NCI-H524 treated with DMSO at 0.1 percent for 48 hours (cell line): ENCODE results near the gene YARS1.

Experiments used
- DNase-seq: peaks from one replicate; lab custom pipeline; 2025; lab: John Stamatoyannopoulos, UW

The YARS1 gene

DNA sequence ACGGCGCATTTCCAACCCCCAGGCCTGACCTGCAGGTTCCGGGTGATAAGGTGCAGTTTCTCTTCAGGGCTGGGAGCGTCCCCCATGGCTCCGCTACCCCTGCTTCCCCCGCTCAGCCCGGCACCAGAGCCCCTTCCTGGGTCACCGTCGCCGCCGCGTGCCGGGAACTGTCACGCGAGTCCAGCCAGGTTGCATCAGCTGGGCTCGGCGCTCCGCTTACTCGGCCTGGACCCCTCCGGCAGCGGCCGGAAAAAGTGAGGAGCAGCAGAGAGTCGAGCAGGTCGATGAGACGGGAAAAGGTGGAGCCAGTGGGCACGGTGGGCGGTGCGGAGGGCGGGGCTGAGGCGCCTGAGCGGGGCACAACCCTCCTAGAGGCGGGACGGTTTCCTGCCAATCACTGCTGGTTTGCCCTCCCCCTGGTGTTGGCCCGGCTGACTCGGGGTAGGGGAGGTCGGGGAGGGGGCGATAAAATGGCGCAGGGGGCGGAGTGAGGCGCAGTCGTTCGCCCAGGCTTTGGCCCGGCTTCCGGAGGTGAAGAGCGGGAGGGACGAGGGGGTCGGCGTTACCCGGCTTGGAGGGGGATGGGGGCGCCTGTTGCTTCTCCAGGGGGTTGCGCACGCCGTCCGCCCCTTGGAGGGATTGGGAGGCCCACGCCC lies at the start of gene YARS1, which contains the start of gene S100PBP:
Gene YARS1 (minus strand): TSS at position 200 of the 656 bp plus-strand sequence. CDS start 114 bp downstream, at position 86.
Gene S100PBP (plus strand): TSS at position 495 of the 656 bp plus-strand sequence. CDS start 8,447 bp downstream, outside the sequence.
- peak; percentile 90 for DNase-seq

DNA sequence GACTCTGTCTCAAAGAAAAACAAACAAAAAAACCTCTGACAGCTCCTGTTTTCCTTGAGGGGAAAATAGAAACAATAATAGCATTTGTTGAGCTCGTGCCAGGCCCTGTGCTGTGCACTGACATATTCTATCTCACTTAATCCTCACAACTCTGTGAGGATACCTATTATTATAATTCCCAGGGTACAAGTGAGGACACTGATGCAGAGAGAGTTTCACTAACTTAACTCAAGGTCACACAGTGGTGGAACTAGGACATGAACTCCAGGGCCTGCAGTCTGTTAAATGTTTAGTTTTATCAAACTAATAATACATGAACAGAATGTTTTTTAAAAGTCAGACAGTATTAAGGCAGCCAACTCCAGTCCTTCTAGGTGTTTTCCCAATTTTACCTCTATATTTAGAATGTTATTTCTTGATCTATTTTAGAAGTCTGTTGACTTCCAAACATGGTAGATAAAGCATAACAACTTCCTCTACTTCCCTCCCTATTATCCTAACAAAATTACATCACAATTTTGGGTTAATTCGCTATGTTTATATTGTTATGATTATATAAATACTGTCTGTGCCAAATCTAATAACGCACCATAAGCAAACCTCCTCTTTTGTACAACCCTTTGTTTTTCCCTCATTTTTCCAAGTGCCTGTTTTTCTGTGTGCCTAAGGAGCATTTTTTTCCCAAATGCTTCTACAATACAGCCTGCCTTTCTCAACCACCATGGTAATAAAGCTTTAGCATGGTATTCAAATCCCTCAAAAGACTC lies 48.7 kb upstream of the YARS1 start:
- no peak for DNase-seq

DNA sequence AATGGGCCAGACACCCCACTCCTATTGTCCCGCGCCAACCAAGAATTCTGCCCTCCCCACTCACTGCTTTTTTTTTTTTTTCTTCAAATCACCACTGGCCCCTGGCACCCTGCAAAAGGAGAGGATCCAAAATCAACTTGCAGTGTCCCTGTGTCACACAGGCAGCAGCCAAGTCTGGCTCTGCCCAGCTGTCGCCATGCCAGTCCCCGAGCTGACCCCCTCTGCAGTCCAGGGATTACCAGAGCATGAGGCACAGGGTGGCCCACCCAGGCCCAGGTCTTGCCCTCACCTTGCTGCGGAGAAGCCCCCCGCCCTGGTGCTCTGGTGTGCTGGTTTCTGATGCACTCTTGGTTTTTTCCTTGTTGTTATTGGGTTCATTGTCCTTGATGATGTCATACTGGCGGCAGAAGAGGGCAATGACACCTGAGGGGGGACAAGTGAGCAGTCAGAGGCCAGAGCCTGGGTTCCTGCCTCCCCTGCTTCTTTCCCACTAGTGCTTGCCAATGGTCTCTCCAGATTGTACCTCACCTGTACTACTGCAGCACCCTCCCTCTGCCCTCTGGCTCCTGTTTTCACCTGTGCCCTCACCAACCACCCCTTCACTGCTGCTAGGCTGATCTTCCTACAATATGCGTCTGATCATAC lies 47.3 kb upstream of the YARS1 start:
- DNase-seq = no peak

DNA sequence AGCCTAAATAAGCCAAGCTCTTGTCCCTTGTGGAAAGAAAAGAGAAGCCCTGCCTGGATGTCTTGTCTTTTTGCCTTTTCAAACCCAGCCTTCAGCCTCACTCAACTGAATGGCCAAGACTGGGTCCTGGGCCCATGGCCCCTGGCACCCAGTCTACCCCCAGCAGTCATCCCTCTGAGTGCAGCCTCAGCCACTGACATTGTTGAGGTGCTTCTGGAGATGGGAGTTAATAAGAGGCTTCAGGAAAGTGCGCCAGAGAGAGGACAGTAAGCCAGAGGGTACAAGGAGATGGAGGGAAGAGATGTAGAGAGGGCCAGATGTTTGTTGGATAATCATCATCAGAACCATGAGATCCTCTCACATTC lies 46.7 kb upstream of the YARS1 start:
- no peak for DNase-seq

DNA sequence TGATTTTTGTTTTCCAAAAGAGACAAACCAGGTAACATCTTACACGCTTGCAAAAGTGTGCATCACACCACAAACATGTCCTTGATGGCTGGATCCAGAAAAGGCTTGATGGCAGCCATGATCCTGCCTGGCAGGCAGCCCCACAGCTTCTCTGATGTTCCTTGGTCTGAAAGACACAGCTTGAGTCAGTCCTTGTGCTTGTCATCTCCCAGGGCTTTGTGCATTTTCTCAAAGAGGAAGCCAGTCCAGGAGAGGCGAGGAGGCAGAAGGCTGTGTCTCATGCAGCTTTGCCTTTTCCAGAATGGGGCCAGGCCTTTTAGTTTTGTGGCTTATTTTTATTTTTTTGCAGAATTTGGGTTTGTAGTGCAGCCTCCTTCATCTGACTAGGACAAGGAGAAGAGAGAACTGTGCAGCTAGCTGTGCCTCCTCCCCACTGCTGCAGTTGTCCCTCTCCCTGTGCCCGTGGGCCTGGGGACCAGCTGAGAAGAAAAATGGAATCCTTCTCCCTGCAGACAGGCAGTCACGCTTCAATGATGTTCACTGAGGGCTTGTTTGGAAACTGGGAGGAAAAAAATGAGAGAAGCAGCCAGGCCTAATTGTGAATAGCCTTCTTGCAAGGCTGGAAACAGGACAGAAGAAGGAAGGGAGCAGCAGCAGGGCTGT lies 46.2 kb upstream of the YARS1 start:
- no peak for DNase-seq

DNA sequence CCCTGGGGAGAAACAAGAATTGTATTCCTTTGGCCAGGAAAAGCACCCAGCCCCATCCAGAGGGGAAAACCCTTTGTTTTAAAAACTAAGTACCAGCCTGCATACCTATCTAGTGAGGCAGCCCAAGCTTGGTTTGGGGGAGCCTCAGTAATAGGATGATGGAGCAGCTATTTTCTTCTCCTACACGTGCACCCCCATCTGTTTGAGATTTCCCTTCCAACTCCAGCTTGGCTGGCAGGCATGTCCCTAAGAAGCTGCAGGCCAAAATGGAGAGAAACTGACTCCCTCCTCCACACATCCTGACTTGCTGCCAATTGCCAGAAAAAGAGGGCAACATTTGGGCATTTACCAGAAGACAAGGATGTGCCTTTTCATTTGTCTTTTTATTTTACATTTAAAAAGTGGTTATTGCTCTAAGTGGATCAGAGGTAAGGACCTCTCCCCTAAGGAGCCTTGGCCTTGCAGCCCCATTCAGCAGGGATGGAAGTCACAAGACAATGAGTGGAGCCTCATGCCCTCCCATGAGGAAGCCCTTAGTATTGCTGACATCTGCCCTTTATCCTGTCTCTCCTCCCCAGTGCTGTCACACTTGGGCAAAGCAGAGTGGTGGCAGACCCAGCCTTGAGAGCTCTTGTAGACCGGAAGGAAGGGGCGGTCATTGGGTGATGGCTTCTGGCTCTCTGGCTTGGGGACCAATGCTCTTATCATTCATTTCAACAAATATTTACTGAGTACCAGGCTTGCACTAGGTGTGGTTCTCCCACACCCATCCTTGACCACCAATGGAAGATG lies 44.9 kb upstream of the YARS1 start:
- no peak for DNase-seq

DNA sequence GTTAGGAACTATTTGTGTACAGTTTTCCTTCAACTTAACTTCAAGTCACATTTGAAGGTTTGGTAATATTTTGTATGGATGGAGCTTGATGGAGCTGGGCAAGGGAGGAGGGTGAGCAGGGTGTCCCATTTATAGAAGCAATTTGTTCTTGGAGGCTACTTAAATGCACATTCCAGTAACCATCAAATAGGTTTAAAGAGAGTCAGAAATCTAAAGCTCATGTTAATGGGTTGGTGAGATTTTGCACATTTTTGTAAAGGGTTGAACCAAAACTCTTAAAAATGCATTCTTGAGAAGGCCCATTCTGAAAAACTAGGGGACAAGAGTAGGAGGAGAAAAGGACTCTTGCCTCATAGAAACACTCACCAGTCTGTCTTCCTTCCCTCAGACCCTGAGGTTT lies 43.4 kb upstream of the YARS1 start:
- DNase-seq = no peak

DNA sequence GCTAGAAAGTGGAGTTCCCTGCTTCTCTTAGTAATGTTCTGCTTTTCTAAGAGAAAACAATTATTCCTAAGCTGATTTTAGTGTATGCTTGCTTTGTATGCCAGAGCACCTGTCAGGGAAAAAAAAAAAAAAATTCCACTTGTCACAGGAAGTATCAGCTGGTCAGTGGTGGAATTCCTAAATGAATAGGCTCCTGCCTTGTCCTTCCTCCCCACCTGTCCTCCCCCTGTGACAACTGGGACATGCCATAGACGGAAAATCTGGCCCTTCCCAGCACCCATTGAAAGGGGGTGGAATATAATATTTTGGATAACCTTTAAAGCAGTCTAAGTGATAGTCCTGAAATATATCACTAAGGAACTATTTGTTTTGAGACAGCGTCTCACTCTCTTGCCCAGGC lies 42.8 kb upstream of the YARS1 start:
- DNase-seq = no peak

DNA sequence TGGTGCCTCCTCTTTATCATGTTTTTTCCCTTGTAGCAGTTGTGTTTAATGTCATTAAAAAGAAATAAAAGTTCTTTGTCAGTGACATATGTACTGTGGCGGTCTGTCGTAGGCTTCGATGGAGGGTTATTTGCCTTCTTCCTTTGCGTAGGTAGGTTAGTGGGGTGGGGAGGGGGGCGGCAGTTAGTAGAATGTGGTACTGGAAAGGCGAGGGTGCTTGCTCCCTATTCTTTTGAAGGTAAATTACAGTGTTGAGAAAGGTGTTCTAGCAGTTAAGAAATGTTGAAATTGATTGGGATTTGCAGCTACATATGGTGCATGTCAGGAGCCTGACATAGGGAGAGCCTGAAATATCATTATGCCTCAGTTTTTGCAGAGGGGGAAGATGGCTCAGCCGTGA lies 41.6 kb upstream of the YARS1 start:
- no peak for DNase-seq

DNA sequence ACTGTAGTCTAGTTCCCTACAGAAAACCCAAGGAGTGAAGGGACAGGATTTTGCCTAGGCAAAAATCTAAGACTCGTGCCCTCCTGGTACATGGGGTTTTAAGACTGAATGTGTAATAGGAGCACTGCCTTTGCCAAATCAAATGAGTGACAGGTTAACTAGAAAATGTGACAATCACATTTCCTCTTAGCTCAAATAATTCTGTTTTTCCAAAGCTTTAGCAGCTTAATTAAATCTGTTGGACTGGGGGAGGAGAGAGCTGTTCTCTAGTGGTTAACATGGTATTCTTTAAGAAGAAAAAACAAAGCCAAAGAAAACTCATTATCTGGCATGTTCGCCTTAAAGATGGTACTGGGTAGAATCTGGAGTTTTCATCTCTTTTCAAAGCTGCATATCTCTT lies 41.0 kb upstream of the YARS1 start:
- no peak for DNase-seq

DNA sequence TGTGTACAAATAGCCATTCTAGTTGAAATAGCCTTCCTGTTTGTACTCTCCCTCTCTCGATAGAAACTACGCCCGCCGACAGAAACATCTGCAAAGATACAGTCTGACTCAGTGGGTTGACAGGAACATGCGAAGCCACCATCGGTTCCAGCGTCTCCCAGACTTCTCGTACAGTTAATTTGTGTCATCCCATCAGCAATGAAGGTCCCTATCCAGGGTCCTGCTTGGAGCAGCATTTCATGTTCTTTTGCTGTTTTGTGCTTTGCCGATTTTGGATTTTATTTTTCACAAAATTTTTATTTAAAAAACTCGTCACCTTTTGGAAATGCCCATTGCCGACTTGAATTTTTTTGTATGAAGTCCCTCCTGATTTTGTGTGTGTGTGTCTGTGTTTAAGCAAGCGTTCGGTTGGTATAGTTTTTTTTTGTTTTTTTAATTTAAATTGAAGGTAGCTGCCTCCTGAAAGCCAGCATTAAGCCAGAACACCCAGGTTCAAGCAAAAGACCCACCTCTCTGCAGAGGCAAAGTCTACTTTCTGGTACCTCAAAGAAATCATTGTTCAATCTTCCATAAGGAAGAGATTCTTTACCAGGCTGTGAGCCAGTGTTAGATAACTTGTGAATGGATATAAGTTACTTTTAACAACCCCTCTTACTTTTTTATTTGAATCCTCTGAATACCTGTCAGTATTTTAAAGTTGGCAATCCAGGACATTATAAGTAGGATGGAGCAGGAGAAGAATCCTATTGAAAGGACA lies 38.9 kb upstream of the YARS1 start:
- no peak for DNase-seq

DNA sequence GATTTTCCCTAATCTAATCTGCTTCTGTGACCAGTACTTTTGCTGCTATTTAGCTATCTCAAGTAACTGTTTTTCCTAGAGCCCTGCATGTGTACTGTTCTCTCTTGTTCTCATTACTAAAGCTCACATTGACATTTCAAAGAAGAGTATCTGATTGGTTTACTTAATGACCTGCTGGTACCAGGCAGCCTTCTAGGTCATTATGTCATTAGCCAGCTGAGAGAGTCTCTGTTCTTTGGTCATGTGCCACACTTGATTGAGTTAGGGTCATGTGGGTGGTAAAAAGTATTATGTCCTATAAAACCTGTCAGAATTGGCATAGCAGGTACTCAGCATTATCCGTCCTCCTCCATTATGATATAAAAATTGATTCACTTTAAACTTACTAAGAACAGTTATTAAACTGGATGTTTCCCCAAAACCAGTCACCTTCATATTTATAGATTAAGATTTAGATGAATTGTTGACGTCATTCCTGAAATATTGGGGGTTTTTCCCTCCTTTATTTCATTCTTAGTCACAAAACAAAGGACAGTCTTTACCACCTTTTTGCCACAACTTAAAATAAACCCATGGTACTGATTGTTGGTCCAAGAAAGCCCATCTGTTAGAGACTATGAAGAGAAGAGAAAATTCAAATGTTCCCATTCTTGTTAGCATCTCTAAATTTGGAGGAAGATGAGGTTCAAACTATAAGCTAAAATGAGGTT lies 31.4 kb upstream of the YARS1 start:
- DNase-seq = no peak

DNA sequence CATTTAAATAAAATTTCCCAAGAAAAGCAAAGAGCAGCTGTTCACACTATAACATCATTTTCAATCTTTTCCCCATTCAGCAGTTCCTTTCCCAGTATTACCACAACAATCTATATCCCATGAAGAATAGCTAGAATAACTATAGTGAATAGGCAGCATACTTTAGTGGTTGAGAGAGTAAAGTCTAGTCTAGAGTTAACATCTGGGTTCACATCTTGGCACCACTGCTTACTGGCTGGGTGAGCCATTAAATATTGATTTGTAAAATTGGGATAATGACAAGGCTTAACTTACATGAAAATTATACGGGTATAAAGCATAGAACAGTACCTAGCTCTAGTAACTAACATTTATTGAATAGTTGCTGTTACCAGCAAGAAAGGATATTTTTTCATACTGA lies 14.7 kb upstream of the YARS1 start:
- no peak for DNase-seq

DNA sequence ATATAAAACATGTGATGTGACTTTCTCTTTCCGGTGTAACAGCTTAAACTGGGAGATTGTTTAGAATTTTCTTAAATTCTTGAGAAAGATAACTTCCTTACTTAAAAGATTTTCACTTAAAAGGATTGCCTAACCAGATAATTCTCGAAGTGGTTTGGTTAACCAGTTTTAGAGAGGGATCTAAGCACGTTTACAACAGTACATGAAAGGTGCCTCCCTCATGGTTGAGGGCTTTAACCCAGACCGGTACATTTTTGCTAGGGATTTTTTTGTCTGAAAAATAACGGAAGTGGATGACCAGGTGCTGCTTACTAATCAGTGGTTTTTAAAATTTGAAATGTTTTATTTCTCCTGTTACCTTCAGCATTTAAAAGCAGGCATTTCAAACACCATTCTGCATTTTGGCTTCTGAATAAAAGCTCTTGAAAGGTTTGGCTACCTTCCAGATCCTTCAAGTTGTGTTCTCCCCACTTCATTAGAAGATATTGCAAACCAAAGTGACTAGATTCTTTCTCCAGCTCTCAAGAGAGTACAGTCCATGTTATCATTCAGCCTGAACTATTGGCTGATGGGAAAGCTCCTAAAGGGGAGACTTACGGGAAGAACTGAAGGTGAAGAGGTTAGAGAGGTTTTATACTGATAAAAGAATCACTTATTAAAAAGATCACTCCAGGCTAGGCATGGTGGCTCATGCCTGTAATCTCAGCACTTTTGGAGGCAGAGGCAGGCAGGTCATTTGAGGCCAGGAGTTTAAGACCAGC lies 13.1 kb upstream of the YARS1 start:
- no peak for DNase-seq

DNA sequence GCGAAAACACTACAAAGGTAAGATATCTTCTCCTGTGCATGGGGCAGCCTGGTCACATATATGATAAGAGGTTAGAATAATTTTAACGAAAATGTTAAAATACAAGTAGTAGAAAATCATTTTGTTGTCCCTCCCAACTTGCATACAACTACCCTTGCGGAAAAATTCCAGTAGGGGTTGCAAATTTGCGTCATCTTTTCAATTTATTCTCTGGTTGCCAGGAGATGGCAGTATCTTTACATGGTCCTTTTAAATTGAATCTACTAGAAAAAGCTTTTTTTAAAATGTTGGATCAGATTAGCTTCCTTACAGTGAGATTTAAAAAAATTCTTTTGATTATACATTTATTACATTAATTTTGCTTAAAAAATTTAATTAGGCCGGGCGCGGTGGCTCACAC lies 11.2 kb upstream of the YARS1 start:
- DNase-seq = peak; percentile 7

DNA sequence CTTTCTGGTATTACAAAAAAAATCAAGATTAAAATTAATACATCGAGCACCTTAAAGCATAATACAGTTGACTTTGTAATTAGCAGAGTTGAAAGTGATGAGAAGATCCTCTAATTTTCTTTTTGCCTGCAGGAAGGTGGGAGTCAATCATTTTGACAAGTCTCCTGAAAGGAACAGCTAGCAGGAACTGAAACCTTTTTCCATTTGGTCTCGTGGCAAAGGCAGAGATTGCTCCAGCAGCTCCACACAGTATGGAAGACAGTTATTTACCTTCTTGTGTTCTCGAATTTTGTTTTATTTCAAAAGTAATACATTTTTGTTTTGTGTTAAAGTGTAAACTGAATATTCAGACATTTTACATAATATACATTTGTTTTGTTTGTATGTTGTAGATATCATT lies 8.0 kb upstream of the YARS1 start:
- DNase-seq = no peak

DNA sequence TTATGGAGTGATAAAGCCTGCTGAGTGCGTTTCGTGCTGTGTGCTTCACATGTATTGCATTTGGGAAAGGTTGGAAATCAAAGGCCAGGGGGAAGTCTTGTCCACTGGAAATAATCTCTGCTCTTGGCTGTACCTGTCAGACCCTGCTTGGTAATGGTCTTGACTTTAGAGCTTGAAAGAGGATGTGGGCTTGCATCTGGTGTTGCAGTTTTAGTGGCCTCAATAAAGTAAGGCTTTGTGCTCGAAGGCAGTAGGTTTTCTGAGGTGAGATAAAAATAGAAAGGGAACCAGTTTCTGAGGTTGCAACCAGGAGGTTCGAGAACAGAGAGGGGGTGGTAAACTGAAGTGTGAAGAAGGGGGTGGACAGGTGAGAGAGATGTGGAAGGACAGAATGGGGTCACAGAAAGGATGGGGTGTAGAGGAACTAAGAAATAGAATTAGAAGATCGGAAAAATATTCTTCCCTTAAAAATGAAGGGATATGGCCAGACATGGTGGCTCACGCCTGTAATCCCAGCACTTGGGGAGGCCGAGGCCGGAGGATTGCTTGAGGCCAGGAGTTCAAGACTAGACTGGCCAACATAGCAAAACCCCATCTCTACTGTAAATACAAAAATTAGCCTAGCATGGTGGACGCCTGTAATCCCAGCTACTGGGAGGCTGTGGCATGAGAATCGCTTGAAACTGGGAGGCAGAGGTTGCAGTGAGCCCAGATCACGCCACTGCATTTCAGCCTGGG lies 1.8 kb upstream of the YARS1 start:
- no peak for DNase-seq

DNA sequence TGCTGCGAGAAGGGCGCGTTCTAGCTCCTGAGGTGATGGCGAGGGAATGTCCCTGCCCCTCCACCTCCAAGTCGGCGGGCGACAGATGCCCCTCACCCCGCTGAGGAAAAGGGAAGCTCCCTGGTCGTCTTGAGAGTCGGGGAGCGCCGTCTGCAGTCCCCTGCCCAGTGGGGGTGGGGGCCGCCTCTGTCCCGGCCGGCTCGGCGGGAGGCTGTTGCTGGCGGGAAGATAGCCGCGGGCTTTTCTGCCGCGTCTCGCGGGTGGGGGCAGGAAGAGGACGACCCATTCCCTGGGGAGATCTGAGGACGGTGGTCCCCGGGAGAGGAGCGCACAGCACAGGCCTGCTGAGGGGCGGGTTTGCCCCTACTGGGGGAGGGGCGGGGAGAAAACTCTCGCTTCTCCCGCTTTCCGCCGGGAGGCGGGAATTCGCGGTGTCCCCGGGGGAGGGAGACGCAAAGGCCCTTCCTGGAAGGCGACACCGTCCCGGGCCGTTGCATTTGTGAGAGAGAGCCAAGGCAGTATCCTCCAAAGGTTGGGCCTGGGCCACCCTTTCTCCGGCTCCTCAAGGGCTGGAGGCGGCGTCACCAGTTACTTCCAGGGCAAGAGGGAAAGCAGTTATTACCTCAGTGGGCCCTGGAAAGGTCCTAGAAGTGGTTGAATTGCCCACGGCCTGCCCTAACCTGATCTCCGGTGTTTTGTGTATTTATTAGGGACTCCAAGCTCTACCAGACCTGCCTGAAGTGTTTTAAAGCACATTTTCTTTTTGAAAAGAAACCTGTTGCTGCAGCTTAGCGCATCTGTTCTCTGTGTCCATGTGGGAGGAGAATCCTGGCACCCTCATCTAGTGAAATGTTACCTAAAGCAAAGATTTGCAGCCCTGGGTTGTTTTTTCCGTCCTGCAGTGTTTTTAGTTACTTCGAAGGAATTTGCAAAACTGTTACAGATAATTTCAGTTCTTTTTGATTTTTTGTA lies 943 bp upstream of the YARS1 start:
- peak; percentile 14 for DNase-seq
